Measurements from ENCODE around the gene POLQ.

- TF ChIP-seq SP1 (IDR thresholded peaks at IDR 0.05; ENCODE audit: low read depth, low read length), result no peak
- TF ChIP-seq KDM5A (IDR thresholded peaks at IDR 0.05; ENCODE audit: low read length), result no peak
- TF ChIP-seq, protein P1, sequence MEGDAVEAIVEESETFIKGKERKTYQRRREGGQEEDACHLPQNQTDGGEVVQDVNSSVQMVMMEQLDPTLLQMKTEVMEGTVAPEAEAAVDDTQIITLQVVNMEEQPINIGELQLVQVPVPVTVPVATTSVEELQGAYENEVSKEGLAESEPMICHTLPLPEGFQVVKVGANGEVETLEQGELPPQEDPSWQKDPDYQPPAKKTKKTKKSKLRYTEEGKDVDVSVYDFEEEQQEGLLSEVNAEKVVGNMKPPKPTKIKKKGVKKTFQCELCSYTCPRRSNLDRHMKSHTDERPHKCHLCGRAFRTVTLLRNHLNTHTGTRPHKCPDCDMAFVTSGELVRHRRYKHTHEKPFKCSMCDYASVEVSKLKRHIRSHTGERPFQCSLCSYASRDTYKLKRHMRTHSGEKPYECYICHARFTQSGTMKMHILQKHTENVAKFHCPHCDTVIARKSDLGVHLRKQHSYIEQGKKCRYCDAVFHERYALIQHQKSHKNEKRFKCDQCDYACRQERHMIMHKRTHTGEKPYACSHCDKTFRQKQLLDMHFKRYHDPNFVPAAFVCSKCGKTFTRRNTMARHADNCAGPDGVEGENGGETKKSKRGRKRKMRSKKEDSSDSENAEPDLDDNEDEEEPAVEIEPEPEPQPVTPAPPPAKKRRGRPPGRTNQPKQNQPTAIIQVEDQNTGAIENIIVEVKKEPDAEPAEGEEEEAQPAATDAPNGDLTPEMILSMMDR (IDR thresholded peaks at IDR 0.05; ENCODE audit: control extremely low read depth in 1 of 3, insufficient read depth in 1 of 3, low read depth in 1 of 3, low read length in 3 of 3), result no peak
- no peak for TF ChIP-seq POLR2A (IDR thresholded peaks at IDR 0.05; ENCODE audit: control extremely low read depth in 1 of 2, low read depth in 2 of 2, low read length in 2 of 2)
- TF ChIP-seq EGR1 (IDR thresholded peaks at IDR 0.05; ENCODE audit: borderline replicate concordance, low read depth, low read length), result no peak
- TF ChIP-seq USF2 (IDR thresholded peaks at IDR 0.05; ENCODE audit: low read length), result no peak
These were observed 82.0 kb downstream of the POLQ start for GRCh38 chr3:121463745-121464144.
